Inflammatory macrophage treated with lipopolysaccharide for 1 hour (primary cell): Measurements from ENCODE around the gene PXT1.
A peak's percentile ranks its signal among the peaks of the same experiment; 100 is the strongest.
"Not testable (repeated sequence)": the region's sequence is repeated elsewhere in the genome, so short reads cannot be mapped to it uniquely, and the experiment has no call there.

Source experiments
- DNase-seq, 2 donors: peaks; one replicate each; pipeline ENCODE4 v3.0.0-alpha.2; 2020 to 2022

The PXT1 gene

GRCh38 chr6:36368421-36368820, 74.2 kb downstream of the PXT1 start:
- DNase-seq = no peak

GRCh38 chr6:36367743-36368142, 74.9 kb downstream of the PXT1 start:
- no peak for DNase-seq

- peak; percentile 72 to 73 for DNase-seq
Measured at GRCh38 chr6:36364669-36365479, 77.8 kb downstream of the PXT1 start.

GRCh38 chr6:36364061-36364635, 78.5 kb downstream of the PXT1 start:
- DNase-seq = not testable (repeated sequence)

GRCh38 chr6:36363371-36363752, 79.3 kb downstream of the PXT1 start:
- DNase-seq = not testable (repeated sequence)

GRCh38 chr6:36362551-36363370, 79.9 kb downstream of the PXT1 start:
- peak; percentile 35 to 51 for DNase-seq

GRCh38 chr6:36361071-36361470, 81.6 kb downstream of the PXT1 start:
- no peak for DNase-seq

- peak; percentile 53 to 94 for DNase-seq
Measured at GRCh38 chr6:36360241-36361054, 82.2 kb downstream of the PXT1 start.

- peak in 1 of 2 donors; percentile 32 for DNase-seq
Measured at GRCh38 chr6:36358226-36358915, 84.3 kb downstream of the PXT1 start.

GRCh38 chr6:36357872-36358225, 84.8 kb downstream of the PXT1 start:
- DNase-seq = no peak

- peak in 1 of 2 donors; percentile 49 for DNase-seq
Measured at GRCh38 chr6:36355819-36356218, 86.8 kb downstream of the PXT1 start.

GRCh38 chr6:36353411-36353915, 89.2 kb downstream of the PXT1 start:
- DNase-seq = peak; percentile 36 to 77

- DNase-seq = no peak
Measured at GRCh38 chr6:36352477-36353157, 90.0 kb downstream of the PXT1 start.

GRCh38 chr6:36350681-36351571, 91.7 kb downstream of the PXT1 start:
- DNase-seq = no peak

GRCh38 chr6:36350082-36350481, 92.6 kb downstream of the PXT1 start:
- DNase-seq = no peak

GRCh38 chr6:36349240-36349639, 93.4 kb downstream of the PXT1 start:
- no peak for DNase-seq

GRCh38 chr6:36347621-36348020, 95.0 kb downstream of the PXT1 start:
- no peak for DNase-seq

GRCh38 chr6:36346486-36347273, 96.0 kb downstream of the PXT1 start:
- DNase-seq = no peak

- DNase-seq = no peak
Measured at GRCh38 chr6:36345681-36346466, 96.8 kb downstream of the PXT1 start.
